ENCODE results near the gene CYP2U1.
"Not testable (repeated sequence)": the region's sequence is repeated elsewhere in the genome, so short reads cannot be mapped to it uniquely, and the experiment has no call there.

GRCh38 chr4:107926875-107927274, 4.5 kb upstream of the CYP2U1 start:
- not testable (repeated sequence) for TF ChIP-seq POLR2A, POLR2AphosphoS5, TAF1, SPI1, POU2F2 (IDR thresholded peaks at IDR 0.05; ENCODE audit: low read depth, low read length)

Measured in GM12891 (cell line).